HG02759 (cell line): ENCODE measurements around the gene LRP3.
"Not testable (repeated sequence)": the region's sequence is repeated elsewhere in the genome, so short reads cannot be mapped to it uniquely, and the experiment has no call there.

Experiments used
- ATAC-seq: cut with Tn5 transposase; IDR thresholded peaks from one replicate; pipeline ENCODE4 v1.9.1; 2021; ENCODE audit warnings: mild to moderate bottlenecking, moderate library complexity; ENCODE audit not compliant: unreplicated experiment

The LRP3 gene

DNA sequence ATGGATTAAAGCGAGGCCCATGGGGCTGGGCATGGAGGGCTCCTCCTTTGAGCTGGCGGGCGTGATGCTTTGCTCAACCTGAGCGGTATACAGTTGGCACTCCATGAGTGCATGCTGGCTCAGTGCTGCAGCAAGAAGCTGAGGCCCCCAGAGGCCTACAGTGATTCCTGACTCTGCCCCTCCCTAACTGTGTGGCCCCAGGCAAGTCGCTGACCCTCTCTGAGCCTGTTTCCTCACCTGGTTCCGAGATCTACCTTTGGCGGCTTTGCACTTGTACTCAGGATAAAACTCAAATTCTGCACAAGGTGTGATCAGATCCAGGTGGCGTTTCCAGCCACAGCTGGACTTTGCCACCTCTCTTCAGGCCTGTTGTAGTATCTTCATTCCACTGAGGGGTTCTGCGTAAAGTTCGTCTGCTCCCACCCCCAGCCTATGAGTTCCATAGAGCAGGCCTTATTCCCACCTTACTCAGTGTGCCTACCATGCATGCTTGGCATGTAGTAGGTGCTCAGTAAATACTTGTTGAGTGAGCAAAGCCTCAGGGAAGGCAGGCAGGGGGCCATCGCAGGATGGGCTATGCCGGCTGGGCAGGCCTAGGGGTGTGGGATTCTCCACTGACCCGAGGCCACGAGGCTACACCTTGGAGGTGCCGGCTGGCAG is 7.9 kb downstream of the LRP3 start:
- no peak for ATAC-seq

DNA sequence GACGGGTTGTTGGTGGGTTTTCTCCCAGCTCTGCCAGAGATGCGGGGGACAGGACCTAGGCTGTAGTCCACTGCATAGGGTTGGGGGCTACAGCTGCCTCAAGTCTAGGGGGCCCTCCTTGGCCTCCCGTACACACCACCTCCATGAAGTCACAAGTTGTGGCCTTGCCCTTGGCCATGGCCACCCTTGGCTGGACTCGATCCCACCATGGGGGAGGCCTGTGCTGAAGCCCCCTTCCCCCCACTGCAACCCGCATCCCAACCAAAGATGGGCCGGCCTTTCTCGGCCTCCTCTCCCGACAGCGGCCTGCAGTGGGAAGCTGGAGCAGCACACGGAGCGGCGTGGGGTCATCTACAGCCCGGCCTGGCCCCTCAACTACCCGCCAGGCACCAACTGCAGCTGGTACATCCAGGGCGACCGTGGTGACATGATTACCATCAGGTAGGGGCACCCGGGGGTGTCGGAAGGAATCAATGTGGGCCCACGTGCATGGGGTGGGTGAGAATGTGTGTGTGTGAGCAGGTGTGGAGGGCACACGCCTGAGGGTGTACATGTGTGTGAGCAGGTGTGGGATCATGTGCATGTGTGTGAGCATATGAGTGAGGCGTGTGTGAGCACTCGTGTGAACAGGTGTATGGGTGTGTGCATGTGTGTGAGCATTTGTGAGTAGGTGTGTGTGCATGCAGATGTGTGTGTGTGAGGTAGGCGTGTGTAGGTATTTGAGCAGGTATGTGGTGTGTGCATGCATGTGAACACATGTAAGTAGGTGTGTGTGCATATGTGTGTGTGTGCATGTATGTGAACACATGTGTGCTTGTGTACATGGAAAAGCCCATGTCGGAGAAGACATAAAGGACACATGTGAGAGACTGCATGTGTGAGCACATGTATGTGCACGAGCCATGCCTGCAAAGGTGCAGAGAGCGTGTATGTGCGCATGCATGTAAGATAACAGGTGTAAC is 8.7 kb downstream of the LRP3 start:
- ATAC-seq, result no peak

DNA sequence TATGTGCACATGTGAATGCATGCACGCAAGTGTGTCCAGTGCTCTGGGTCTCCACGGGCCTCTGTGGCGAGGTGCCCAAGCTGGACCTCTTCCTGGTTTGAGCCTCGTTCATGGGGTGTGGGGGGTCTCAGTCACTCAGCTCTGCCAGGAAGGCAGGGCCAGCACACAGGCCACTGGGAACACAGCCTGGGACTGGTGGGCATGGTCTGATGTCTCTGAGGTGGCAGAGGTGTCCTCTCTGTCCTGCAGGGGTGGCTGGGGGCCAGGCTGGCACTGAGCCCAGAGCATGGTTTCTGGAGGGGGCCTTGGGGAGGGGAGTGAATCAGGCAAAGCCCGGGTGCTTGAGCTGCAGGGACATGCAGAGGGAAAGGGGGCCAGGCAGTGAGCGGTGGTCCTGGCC is 9.4 kb downstream of the LRP3 start:
- no peak for ATAC-seq

DNA sequence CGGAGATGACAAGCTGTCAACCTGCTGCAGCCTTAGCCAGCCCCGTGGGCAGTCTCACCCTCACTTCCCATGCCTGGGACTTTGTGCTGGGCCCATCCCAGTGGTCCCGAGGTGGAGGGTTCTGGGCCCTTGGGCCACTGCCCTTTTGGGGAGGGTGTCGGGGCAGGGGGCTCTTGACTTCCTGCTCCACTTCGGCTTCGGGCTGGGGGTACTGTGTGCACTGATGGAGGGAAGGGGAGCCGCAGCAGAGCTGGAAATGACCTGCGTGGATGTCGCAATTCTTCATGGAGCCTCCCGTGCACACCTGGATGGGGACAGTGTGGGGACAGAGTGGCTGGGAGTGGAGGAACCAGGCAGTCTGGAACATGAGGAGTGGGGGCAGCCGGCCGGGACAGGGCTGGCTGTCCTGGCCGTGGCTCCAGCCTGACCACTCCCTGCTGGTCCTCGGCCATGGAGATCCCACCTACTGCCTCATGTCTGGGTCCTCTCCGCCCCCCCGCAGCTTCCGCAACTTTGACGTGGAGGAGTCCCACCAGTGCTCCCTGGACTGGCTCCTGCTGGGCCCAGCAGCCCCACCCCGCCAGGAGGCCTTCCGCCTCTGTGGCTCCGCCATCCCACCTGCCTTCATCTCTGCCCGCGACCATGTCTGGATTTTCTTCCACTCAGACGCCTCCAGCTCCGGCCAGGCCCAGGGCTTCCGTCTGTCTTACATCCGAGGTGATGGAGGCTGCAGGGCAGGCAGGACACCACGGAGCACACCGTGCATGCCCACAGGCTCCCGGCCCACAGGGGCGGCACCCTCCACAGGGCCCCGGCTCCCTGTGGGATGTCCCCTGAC is 10.2 kb downstream of the LRP3 start:
- no peak for ATAC-seq

DNA sequence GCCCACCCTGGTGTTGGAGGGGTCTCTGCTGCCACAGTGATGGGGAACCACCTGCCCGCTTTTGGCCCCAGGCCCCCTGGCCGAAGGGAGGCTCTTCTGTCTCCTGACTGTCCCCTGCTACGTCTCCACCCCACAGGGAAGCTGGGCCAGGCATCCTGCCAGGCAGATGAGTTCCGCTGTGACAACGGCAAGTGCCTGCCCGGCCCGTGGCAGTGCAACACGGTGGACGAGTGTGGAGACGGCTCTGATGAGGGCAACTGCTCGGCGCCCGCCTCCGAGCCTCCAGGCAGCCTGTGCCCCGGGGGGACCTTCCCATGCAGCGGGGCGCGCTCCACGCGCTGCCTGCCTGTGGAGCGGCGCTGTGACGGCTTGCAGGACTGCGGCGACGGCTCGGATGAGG is 11.0 kb downstream of the LRP3 start:
- no peak for ATAC-seq

GRCh38 chr19:33205531-33206260 is 11.6 kb downstream of the LRP3 start:
- no peak for ATAC-seq

DNA sequence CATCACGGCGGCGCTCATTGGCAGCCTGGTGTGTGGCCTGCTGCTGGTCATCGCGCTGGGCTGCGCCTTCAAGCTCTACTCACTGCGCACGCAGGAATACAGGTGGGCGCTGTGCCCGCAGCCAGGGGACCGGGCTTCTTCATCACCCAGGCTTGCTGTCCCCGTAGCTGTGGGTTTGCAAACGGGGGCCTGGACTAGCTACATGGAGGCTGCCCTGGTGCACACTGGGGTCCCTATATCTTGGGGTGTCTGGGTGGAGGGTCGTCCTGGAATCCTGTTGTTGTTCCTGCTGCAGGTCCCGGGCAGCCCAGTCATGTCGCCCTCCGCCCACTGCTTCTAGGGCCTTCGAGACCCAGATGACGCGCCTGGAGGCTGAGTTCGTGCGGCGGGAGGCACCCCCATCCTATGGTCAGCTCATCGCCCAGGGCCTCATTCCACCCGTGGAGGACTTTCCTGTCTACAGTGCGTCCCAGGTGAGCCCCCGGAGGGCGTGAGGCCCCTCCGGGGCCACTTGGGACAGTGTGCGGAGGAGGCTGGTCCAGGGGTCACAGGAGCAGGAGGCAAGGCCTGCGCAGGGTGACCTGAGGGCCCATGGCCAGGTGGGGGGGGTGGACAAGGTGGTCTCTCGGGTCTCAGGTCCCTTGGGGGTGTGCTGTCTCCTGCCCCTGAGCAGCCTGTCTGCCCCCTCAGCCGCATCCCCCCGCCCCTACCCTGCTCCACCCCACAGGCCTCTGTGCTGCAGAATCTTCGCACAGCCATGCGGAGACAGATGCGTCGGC is 12.3 kb downstream of the LRP3 start:
- ATAC-seq, result no peak

GRCh38 chr19:33207040-33207620 is 13.0 kb downstream of the LRP3 start:
- ATAC-seq, result no peak

GRCh38 chr19:33207903-33208302 is 13.8 kb downstream of the LRP3 start:
- ATAC-seq, result no peak

DNA sequence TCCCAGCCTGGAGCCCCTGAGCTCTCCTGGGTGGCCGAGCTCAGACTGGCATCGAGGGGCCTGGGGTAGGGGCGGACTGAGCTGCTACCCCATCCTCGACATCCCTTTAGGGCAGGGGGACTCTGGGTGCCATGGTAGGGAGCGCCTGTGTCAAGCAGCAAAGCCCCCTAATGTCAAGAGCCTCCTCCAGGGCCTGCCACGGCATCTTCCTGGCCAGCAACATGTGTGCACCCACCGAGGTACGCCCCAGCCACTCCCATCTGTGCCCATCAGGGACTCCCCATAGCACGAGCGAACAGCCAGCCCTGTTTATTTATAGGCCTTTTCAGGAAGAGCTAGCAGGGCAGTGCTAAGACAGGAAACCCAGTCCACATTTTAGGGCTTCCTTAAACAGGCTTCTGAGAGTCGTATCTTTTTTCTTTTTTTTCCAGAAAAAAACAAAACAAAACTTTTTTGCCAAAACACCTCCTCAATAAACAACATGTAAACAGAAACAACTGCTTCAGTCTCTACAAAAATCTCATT is 14.3 kb downstream of the LRP3 start:
- ATAC-seq, result no peak

DNA sequence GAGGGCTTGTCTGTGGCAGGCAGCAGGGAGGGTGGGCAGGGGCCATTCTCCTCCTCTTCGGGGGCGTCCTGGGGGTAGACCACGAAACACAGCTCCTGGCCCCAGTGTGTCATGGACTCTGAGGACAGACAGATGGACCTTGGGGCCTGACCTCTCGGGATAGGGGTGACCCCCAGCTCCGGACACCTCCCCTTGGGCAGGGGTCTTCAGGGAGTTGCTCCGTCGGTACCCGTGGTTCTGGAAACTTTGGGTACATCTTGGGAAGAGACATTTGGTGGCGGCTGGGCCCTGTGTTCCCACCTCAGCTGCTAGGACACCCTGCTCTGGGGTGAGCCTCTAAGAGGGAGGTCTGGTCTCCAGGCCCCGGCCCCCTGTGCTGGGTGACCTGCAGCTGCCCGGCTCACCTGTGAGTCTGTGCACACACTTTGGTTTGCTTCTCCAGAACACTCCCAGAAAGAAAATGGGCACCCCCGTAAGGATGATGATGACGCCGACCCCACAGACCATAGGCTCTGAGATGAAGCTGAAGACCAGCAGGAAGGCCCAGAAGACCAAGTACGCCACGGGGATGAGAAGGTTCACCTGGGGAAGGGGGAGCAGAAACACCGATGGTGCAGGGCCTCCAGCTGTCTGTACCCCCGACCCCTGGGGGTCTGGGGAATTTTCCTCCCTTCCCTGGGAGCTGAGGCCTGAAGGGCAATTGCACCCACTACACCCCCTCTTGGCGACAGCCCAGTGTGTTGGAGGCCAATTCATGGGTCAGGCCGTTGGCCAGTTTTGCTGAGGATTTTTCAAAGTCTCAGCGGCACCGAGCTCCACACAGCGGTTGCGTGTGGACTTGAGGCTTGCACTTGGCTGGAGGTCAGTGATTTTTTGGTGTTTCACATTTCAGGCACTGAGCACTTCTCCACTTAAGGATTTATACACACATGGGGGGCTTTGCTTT is 15.0 kb downstream of the LRP3 start:
- ATAC-seq, result no peak

DNA sequence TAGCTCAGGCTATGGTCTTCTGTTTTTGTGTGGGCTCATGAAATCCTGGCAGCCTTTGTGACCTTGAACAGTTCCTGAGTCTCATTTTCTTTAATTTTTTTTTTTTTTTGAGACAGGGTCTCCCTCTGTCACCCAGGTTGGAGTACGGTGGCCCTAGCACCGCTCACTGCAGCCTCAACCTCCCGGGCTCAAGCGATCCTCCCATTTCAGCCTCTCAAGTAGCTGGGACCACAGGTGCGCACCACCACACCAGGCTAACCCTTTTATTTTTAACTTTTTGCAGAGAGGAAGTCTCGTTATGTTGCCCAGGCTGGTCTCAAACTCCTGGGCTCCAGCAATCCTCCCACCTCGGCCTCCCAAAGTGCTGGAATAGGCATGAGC is 15.7 kb downstream of the LRP3 start:
- ATAC-seq, result not testable (repeated sequence)

DNA sequence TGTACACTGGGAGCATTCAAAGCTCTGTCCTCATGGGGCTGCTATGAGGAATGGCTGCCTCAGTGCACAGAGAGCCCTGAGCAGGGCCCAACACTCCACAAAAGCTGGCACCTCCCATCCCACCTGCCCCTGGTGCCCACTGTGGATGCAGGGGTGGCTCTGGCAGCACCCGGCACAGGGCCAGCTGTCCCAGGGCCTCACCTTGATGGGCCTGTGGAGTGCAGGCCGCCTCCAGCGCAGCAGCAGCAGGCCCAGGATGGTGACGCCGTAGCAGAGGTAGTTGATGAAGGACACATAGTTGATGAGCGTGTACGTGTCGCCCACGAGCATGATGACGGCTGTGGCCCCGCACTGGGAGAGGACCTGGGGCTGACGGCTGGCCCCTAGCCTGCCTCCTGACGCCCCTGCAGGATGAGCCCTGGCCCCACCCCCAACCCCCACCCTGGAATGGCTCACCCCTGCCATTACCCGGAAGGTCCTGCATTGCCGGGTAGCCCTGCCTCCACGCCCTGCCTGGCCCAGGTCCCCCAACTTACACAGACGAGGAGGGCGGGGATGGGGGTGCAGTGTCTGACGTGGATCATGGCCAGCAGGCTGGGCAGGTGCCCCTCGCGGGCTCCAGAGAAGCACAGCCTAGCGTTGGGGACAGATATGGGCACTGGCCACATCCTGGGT is 16.3 kb downstream of the LRP3 start:
- no peak for ATAC-seq

- no peak for ATAC-seq
Measured at GRCh38 chr19:33211794-33212435, 17.8 kb downstream of the LRP3 start.

DNA sequence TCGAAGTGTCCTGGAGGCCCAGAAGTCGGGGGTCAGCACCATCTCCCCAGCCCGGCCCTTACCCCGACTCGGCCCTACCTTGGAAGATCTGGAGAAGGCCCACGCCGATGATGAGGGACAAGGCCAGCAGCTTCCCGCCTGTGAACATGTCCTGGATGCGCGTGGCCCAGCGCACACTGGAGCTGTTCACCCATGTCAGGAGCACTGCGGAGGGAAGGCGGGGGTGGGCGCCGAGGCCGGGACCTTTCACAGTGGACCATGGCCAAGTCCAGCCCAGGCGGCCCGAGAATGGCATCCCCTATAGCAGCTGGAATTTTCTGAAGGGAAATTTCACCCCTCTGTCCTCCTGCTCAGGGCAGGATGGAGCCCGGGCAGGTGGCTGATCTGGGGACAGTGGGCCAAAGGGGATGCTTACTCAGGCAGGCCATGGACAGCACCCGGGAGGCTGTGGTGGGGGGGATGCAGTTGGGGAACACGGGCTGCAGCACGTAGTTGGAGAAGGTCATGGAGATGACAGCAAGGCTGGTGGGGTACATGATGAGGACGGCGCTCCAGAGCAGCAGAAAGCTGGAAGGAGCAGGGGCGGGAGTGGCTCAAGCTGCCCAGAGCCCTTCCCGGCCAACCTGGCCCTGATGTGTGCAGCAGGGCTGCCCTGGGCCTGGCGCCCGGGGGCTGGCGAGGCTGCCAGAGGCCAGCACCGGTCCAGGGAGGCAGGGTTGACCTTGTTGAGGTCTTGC is 18.5 kb downstream of the LRP3 start:
- ATAC-seq, result no peak

- no peak for ATAC-seq
Measured at GRCh38 chr19:33214596-33214995, 20.5 kb downstream of the LRP3 start.
